ENCODE results near the gene HSPB2. TPM values are rescaled to one million over a fixed set of nuclear protein-coding genes. Genes with fewer than 3 reads are reported as not detected.

The HSPB2 gene
- total RNA-seq, 2 donors from 2014 or later, result 0.25 to 2.2 TPM

DNA sequence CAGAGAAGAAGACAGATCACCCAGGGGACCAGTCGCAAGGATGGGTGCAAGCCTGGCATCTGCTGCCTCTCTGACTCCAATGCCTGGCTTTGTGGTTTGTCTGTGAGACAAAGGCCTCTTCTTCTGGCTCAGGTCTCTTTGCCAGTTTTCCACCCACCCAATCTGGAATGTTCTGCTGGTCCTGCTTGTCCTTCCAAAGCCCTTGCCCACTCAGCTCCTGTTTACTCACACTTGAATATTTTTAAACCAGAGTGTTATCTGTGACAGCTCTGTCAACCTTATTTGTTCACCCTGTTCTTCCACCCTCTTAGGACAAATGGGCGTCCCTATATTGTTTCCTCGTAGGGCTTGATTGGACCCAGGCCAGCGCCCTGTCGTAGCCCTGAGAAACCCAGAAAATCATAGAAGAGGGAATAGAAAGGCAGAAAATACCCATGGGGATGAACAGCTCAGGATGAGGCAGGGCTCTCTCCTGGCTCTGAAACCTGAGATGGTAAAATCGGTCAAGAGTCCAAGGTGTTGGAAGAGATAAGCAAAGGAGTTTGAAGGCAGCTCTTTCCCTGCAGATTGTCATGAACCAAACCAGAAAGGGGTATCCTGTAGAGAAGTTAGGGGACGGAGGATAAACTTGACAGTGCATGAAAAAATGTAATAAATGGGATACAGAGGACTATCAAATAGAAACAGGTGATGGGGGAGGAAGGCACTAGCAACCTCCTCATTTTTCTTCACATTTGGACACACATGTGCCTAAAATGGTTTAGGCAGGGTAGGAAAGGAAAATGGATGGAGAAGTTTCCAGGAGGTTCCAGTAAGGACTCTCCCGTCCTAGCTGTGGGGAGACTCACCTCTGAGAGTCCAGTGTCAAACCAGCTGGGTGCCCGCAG lies 1.6 kb upstream of the HSPB2 start:
- TF ChIP-seq, protein P1, sequence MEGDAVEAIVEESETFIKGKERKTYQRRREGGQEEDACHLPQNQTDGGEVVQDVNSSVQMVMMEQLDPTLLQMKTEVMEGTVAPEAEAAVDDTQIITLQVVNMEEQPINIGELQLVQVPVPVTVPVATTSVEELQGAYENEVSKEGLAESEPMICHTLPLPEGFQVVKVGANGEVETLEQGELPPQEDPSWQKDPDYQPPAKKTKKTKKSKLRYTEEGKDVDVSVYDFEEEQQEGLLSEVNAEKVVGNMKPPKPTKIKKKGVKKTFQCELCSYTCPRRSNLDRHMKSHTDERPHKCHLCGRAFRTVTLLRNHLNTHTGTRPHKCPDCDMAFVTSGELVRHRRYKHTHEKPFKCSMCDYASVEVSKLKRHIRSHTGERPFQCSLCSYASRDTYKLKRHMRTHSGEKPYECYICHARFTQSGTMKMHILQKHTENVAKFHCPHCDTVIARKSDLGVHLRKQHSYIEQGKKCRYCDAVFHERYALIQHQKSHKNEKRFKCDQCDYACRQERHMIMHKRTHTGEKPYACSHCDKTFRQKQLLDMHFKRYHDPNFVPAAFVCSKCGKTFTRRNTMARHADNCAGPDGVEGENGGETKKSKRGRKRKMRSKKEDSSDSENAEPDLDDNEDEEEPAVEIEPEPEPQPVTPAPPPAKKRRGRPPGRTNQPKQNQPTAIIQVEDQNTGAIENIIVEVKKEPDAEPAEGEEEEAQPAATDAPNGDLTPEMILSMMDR (IDR thresholded peaks at IDR 0.05), result no peak
- H3K27me3 ChIP-seq, result no peaks in the 10 kb centered on the region
- DNase-seq, result no peak

DNA sequence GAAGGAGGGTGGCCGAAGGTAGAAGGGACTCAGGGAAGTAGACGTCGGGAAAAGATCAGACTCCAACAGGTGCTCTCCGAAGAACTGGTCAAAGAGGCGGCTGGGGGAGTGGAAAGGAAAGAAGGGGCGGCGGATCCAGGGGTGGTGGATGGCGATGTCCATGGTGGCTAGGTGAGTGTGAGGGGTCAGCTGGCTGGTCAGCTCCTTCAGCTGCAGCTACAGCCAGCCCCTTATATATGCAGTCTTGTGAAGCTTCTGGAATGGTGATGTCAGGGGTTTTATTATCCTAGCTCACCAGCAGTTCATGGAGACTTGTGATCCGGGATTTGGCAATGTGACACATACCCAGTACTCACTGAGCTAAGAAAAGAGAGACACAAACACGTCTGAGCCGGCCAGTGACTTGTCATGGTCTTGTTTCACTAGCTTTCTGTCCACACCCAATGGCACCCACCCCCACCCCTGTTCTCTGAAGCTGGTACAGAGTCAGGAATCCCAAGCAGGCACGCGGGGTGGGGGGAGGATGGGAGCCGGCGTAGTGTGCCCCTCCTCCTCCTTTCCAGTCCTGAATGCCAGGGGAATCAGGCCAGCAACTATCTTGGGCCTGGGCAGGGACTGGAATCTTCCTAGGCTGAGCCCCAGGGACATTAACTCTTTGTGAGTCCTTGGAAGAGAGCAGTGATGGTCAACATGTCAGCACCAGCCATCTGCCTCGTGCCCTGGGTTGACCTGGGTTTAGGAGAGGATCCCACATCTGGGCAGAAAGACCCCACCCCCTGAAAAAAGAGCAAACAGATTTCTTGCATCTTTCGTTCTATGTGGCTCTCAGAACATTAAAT lies 752 bp upstream of the HSPB2 start, which contains the start of gene CRYAB:
Gene CRYAB (minus strand): TSS at position 208 of the 839 bp plus-strand sequence. CDS start 46 bp downstream, at position 162.
- TF ChIP-seq, protein P1 (IDR thresholded peaks at IDR 0.05), result no peak
- Histone ChIP-seq H3K9me3 (no peaks in the 10 kb centered on the region), H3K4me1 (no peaks in the 10 kb centered on the region), H3K36me3 (no peaks in the 10 kb centered on the region), H3K27me3 (no peaks in the 10 kb centered on the region), H3K27ac (peak within 1 kb of the TSS; percentile 75), H3K9ac (ENCODE audit: low read depth in 2 of 2, low read length in 2 of 2) (peak within 1 kb of the TSS; percentile 52 to 59), H3K4me3 (peak within 1 kb of the TSS; percentile 18)
- intact Hi-C loops (cut with DNase I), result no loop called here
- peak; percentile 54 for DNase-seq

More for the DNA sequence above, 1.6 kb upstream of the HSPB2 start:
- no peaks in the 10 kb centered on the region for H3K9me3 ChIP-seq
- peak overlapping the region; percentile 75 for H3K27ac ChIP-seq
- intact Hi-C loops (cut with DNase I), result no loop called here
- H3K9ac ChIP-seq (ENCODE audit: low read depth in 2 of 2, low read length in 2 of 2), result peak overlapping the region; percentile 37 to 59
- H3K36me3 ChIP-seq, result no peaks in the 10 kb centered on the region
- H3K4me3 ChIP-seq, result peak overlapping the region; percentile 10
- no peaks in the 10 kb centered on the region for H3K4me1 ChIP-seq

DNA sequence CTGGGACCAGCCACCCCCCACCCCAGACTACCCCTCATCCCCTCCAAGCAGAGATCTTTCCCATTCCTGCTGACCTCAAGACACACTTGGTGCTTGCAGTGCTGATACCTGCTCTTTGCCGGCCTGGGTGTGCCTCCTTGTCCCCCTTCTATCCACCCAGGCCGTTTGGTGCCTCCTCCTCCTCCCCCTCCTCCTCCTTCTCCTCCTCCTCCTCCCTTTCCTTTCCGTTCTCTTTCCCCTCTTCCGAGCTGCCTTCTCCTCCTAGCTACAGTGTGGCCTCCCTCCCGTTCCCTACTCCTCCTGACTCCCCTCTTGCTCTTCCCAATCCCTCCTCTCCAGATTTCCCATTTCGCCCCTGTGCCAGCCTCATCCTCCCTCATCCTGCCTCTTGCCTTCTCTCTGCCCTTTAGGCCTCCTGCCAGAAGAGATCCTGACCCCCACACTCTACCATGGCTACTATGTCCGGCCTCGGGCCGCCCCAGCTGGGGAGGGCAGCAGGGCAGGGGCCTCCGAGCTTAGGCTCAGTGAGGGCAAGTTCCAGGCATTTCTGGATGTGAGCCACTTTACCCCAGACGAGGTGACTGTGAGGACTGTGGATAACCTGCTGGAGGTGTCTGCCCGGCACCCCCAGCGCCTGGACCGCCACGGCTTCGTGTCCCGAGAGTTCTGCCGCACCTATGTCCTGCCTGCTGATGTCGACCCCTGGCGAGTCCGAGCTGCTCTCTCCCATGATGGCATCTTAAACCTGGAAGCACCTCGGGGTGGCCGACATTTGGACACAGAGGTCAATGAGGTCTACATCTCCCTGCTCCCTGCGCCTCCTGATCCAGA lies 712 bp downstream of the HSPB2 start:
- H3K27me3 ChIP-seq, result no peaks in the 10 kb centered on the region
- intact Hi-C loops (cut with DNase I), result no loop called here
- H3K27ac ChIP-seq, result peak overlapping the region; percentile 75
- DNase-seq, result no peak
- no peaks in the 10 kb centered on the region for H3K36me3 ChIP-seq
- no peaks in the 10 kb centered on the region for H3K9me3 ChIP-seq
- peak overlapping the region; percentile 19 for H3K4me3 ChIP-seq
- no peaks in the 10 kb centered on the region for H3K4me1 ChIP-seq
- TF ChIP-seq, protein P1 (IDR thresholded peaks at IDR 0.05), result no peak
- H3K9ac ChIP-seq (ENCODE audit: low read depth in 2 of 2, low read length in 2 of 2), result peak overlapping the region; percentile 61 to 68

DNA sequence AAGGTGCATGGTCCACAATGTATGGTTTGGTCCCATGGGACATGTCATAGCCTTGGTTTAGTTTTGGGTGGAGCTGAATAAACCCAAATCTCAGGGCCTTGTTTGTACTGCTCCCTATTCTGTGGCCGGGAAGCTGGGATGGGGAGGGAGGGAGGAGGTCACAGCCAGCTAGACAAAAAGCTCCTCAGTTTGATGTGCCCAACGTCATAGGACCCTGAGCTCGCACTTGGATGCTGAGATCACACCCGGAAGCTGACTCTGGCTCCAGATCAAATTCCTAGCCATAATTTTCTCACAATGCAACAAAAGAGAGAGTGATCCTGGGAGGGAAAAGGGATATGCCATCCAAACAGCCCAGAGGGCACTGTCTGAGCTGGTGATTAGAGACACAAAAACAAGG lies 1.5 kb downstream of the HSPB2 start:
- Histone ChIP-seq H3K9me3 (no peaks in the 10 kb centered on the region), H3K4me3 (peak overlapping the region; percentile 19), H3K36me3 (no peaks in the 10 kb centered on the region), H3K27me3 (no peaks in the 10 kb centered on the region), H3K4me1 (peaks cover 3% of the 10 kb centered on the region), H3K27ac (peak overlapping the region; percentile 75), H3K9ac (ENCODE audit: low read depth in 2 of 2, low read length in 2 of 2) (peak overlapping the region; percentile 61 to 68)
- DNase-seq, result no peak
- TF ChIP-seq, protein P1 (IDR thresholded peaks at IDR 0.05), result no peak
- intact Hi-C loops (cut with DNase I), result no loop called here

DNA sequence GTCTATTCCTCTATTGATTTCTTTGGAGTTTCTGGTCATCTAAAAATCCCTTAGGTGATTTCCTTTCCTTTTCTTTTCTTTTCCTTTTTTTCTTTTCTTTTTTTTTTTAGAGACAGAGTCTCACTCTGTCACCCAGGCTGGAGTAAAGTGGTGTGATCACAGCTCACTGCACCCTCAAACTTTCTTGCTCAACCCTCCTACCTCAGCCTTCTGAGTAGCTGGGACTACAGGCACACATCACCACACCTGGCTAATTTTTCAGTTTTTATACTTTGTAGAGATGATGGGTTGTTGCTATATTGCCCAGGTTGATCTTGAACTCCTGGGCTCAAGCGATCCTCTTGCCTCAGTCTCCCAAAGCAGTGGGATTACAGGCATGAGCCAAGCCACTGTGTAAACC lies 4.2 kb downstream of the HSPB2 start:
- TF ChIP-seq, protein P1 (IDR thresholded peaks at IDR 0.05), result no peak
- Histone ChIP-seq H3K9me3 (no peaks in the 10 kb centered on the region), H3K4me3 (no peak overlapping the region), H3K27me3 (no peaks in the 10 kb centered on the region), H3K27ac (no peak overlapping the region), H3K9ac (ENCODE audit: low read depth in 2 of 2, low read length in 2 of 2) (no peak overlapping the region), H3K36me3 (no peaks in the 10 kb centered on the region), H3K4me1 (peaks cover 3% of the 10 kb centered on the region)
- intact Hi-C loops (cut with DNase I), result no loop called here
- no peak for DNase-seq

Measured in colonic mucosa (tissue), 4 donors.